T-cell (primary cell): ENCODE measurements around the gene FABP3. TPM values are rescaled to one million over a fixed set of nuclear protein-coding genes. Genes with fewer than 3 reads are reported as not detected.
"Not testable (repeated sequence)": the region's sequence is repeated elsewhere in the genome, so short reads cannot be mapped to it uniquely, and the experiment has no call there.

Source experiments
- ATAC-seq, 4 experiments: fragments of 200-7000 bp in 3 of 4; fragments of 150-1000 bp in 1 of 4; cut with Tn5 transposase; replicated peaks in 1 of 4; 1 replicate in 3 of 4; 2 replicates in 1 of 4; pipeline ENCODE4 v1.10.0; 2021; ENCODE audit warnings: moderate library complexity in 3 of 4, mild to moderate bottlenecking in 2 of 4, moderate number of reproducible peaks in 1 of 4
- CTCF ChIA-PET, 2 donors: fragments of 300-600 bp; sonication (Branson Sonifier 250); formaldehyde crosslinking; loops; one replicate each; lab custom pipeline; 2022; ENCODE audit warnings: antibody characterized with exemption in 2 of 2; lab: Charles Lee
- POLR2A ChIA-PET, 2 donors: fragments of 300-600 bp; sonication (Branson Sonifier 250); formaldehyde crosslinking; loops; one replicate each; lab custom pipeline; 2022; ENCODE audit warnings: antibody characterized with exemption in 2 of 2; lab: Charles Lee
- DNase-seq, 35 experiments: peaks; one replicate each; pipeline versions ENCODE4 v3.0.0 to v3.0.0-alpha.2; 2013 to 2023
- H3K27ac ChIP-seq: one replicate; pipeline ENCODE4 v1.5.1; 2013; ENCODE audit warnings: low read length
- H3K27me3 ChIP-seq, 2 experiments: replicated peaks in 1 of 2; 1 replicate in 1 of 2; 2 replicates in 1 of 2; pipeline versions ENCODE4 v1.6.1 to v1.7.0; 2013; ENCODE audit warnings: low read length in 1 of 2, mixed read lengths in 1 of 2; ENCODE audit not compliant: control insufficient read depth in 2 of 2, insufficient read depth in 2 of 2; ENCODE audit errors: extremely low read depth in 1 of 2
- H3K36me3 ChIP-seq, 2 donors: 1 replicate in 1 of 2; 2 replicates in 1 of 2; pipeline versions ENCODE4 v1.6.1 to v1.7.0; 2013; ENCODE audit warnings: low read length in 1 of 2; ENCODE audit not compliant: control insufficient read depth in 2 of 2, insufficient read depth in 1 of 2; ENCODE audit errors: extremely low read depth in 1 of 2
- H3K4me1 ChIP-seq, 2 experiments: 1 replicate in 1 of 2; 2 replicates in 1 of 2; pipeline versions ENCODE4 v1.6.1 to v1.7.0; 2013; ENCODE audit warnings: low read length in 2 of 2, mixed read lengths in 1 of 2; ENCODE audit not compliant: insufficient read depth in 2 of 2, control insufficient read depth in 1 of 2; ENCODE audit errors: extremely low read depth in 1 of 2
- H3K4me3 ChIP-seq, 2 donors: 1 replicate in 1 of 2; 2 replicates in 1 of 2; pipeline versions ENCODE4 v1.5.1 to v1.7.0; 2013; ENCODE audit warnings: mild to moderate bottlenecking in 2 of 2, low read length in 1 of 2, moderate library complexity in 1 of 2; ENCODE audit not compliant: control insufficient read depth in 1 of 2; ENCODE audit errors: extremely low read depth in 1 of 2
- H3K9me3 ChIP-seq: 2 replicates; pipeline ENCODE4 v1.7.0; 2013
- H3K27ac Mint-ChIP-seq, 2 donors: one replicate each; pipeline ENCODE4 v1.8.0; 2020 to 2021; ENCODE audit warnings: mild to moderate bottlenecking in 2 of 2, mixed read lengths in 2 of 2
- H3K27me3 Mint-ChIP-seq, 2 donors: one replicate each; pipeline ENCODE4 v1.8.0; 2021 to 2022; ENCODE audit warnings: mixed read lengths in 2 of 2
- H3K36me3 Mint-ChIP-seq: one replicate; pipeline ENCODE4 v1.8.0; 2021; ENCODE audit warnings: mixed read lengths
- H3K4me1 Mint-ChIP-seq, 3 donors: one replicate each; pipeline ENCODE4 v1.8.0; 2020 to 2022; ENCODE audit warnings: mixed read lengths in 3 of 3, mild to moderate bottlenecking in 1 of 3
- H3K4me3 Mint-ChIP-seq, 3 donors: one replicate each; pipeline ENCODE4 v1.8.0; 2020 to 2022; ENCODE audit warnings: mild to moderate bottlenecking in 3 of 3, mixed read lengths in 3 of 3, moderate library complexity in 3 of 3
- H3K9me3 Mint-ChIP-seq, 3 donors: one replicate each; pipeline ENCODE4 v1.8.0; 2020 to 2022; ENCODE audit warnings: mixed read lengths in 3 of 3
- WGBS: methylation state at CpG from one replicate; pipeline ENCODE4 v1.1.5; 2013; ENCODE audit warnings: missing lambda C conversion rate; ENCODE audit not compliant: insufficient coverage; 5-methylcytosine and 5-hydroxymethylcytosine counted together
- total RNA-seq, 35 experiments: library from RNA in 6 of 35; stranded (reverse) in 6 of 35; fragments of 120-200 nt in 1 of 35; gene quantifications; one replicate each; pipeline versions ENCODE4 v1.2.1 to v1.2.4 and lab custom pipeline; 2013 to 2026

Gene FABP3
- total RNA-seq, 5 donors from 2014 or later (not counting 1 experiment from before 2014, with no cell fraction given), result 0.53 TPM; not detected in 4

GRCh38 chr1:31393463-31393862 lies 20.6 kb upstream of the FABP3 start:
- no peaks in the 10 kb centered on the region for H3K9me3 Mint-ChIP-seq
- H3K27ac ChIP-seq, result no peak overlapping the region
- CTCF ChIA-PET, result interaction anchor here in 1 of 2 donors (0.7 kb wide), 1 partner anchor 24 kb away, joined by 4 read pairs; no protein-coding TSS in a partner anchor
- no peaks in the 10 kb centered on the region for H3K36me3 ChIP-seq
- no peak overlapping the region for H3K4me3 Mint-ChIP-seq
- DNase-seq, result no peak
- H3K9me3 ChIP-seq, result no peaks in the 10 kb centered on the region
- no peak for ATAC-seq
- H3K4me1 Mint-ChIP-seq, result peaks cover 10 to 12% (median 12%) of the 10 kb centered on the region in 3 donors
- H3K36me3 Mint-ChIP-seq, result no peaks in the 10 kb centered on the region
- H3K27me3 ChIP-seq, result peaks cover 0 to 6% of the 10 kb centered on the region in 2 experiments
- POLR2A ChIA-PET, result no interaction called here
- peaks cover 2 to 10% of the 10 kb centered on the region in 2 experiments for H3K4me1 ChIP-seq
- no peak overlapping the region for H3K27ac Mint-ChIP-seq
- H3K27me3 Mint-ChIP-seq, result peaks cover 4 to 5% of the 10 kb centered on the region in 2 donors
- H3K4me3 ChIP-seq, result no peak overlapping the region

- Mint-ChIP-seq H3K27ac (no peak overlapping the region), H3K36me3 (no peaks in the 10 kb centered on the region), H3K4me1 (peaks cover 9% of the 10 kb centered on the region in 3 donors), H3K9me3 (no peaks in the 10 kb centered on the region), H3K4me3 (no peak overlapping the region), H3K27me3 (peaks cover 20 to 21% of the 10 kb centered on the region in 2 donors)
- ChIA-PET CTCF (no interaction called here), POLR2A (no interaction called here)
- ATAC-seq, result no peak
- DNase-seq, result no peak
- Histone ChIP-seq H3K4me3 (no peak overlapping the region), H3K4me1 (peaks cover 2 to 10% of the 10 kb centered on the region in 2 experiments), H3K9me3 (no peaks in the 10 kb centered on the region), H3K36me3 (no peaks in the 10 kb centered on the region), H3K27me3 (peaks cover 0 to 28% of the 10 kb centered on the region in 2 experiments), H3K27ac (no peak overlapping the region)
- 98% methylated on average over 7 of the region's 7 CpGs for WGBS
These were observed 17.2 kb upstream of the FABP3 start for GRCh38 chr1:31390071-31390470.

GRCh38 chr1:31389616-31390015 lies 16.7 kb upstream of the FABP3 start:
- Histone ChIP-seq H3K27ac (no peak overlapping the region), H3K4me3 (no peak overlapping the region), H3K36me3 (no peaks in the 10 kb centered on the region), H3K27me3 (peaks cover 0 to 27% of the 10 kb centered on the region in 2 experiments), H3K4me1 (peaks cover 2 to 5% of the 10 kb centered on the region in 2 experiments), H3K9me3 (no peaks in the 10 kb centered on the region)
- ATAC-seq (no peak), DNase-seq (no peak)
- ChIA-PET POLR2A (no interaction called here), CTCF (no interaction called here)
- H3K4me1 Mint-ChIP-seq, result peaks cover 4 to 5% (median 4%) of the 10 kb centered on the region in 3 donors
- WGBS, result no CpG with 5 or more reads among the region's 7 CpGs
- no peaks in the 10 kb centered on the region for H3K9me3 Mint-ChIP-seq
- peaks cover 21 to 22% of the 10 kb centered on the region in 2 donors for H3K27me3 Mint-ChIP-seq
- no peaks in the 10 kb centered on the region for H3K36me3 Mint-ChIP-seq
- no peak overlapping the region for H3K27ac Mint-ChIP-seq
- H3K4me3 Mint-ChIP-seq, result no peak overlapping the region

GRCh38 chr1:31387612-31388011 lies 14.7 kb upstream of the FABP3 start:
- WGBS, result 69% methylated on average over 9 of the region's 10 CpGs
- CTCF ChIA-PET, result interaction anchor here in 1 of 2 donors (1.3 kb wide), 1 partner anchor 35 kb away, joined by 4 read pairs; no protein-coding TSS in a partner anchor

GRCh38 chr1:31386576-31387243 lies 13.8 kb upstream of the FABP3 start:
- H3K9me3 Mint-ChIP-seq, H3K4me3 Mint-ChIP-seq, H3K27ac ChIP-seq, H3K36me3 ChIP-seq, ATAC-seq, H3K4me1 ChIP-seq, H3K4me3 ChIP-seq, H3K4me1 Mint-ChIP-seq, CTCF ChIA-PET, POLR2A ChIA-PET, DNase-seq, H3K9me3 ChIP-seq, H3K36me3 Mint-ChIP-seq, H3K27ac Mint-ChIP-seq: not testable (repeated sequence)
- H3K27me3 ChIP-seq, result peaks cover 0 to 40% of the 10 kb centered on the region in 2 experiments
- 55% methylated on average over 8 of the region's 8 CpGs for WGBS
- H3K27me3 Mint-ChIP-seq, result peaks cover 39 to 43% of the 10 kb centered on the region in 2 donors

More at GRCh38 chr1:31387612-31388011, 14.7 kb upstream of the FABP3 start:
- ATAC-seq (no peak), DNase-seq (no peak)
- no peaks in the 10 kb centered on the region for H3K9me3 Mint-ChIP-seq
- Histone ChIP-seq H3K27me3 (peaks cover 0 to 40% of the 10 kb centered on the region in 2 experiments), H3K9me3 (no peaks in the 10 kb centered on the region), H3K27ac (no peak overlapping the region), H3K36me3 (no peaks in the 10 kb centered on the region), H3K4me1 (no peaks in the 10 kb centered on the region), H3K4me3 (no peak overlapping the region)
- H3K4me3 Mint-ChIP-seq, result no peak overlapping the region
- H3K27me3 Mint-ChIP-seq, result peaks cover 32 to 34% of the 10 kb centered on the region in 2 donors
- no peaks in the 10 kb centered on the region for H3K4me1 Mint-ChIP-seq
- H3K27ac Mint-ChIP-seq, result no peak overlapping the region
- no peaks in the 10 kb centered on the region for H3K36me3 Mint-ChIP-seq
- POLR2A ChIA-PET, result no interaction called here

- DNase-seq, result no peak
- Mint-ChIP-seq H3K4me1 (no peaks in the 10 kb centered on the region), H3K27me3 (peaks cover 43 to 50% of the 10 kb centered on the region in 2 donors), H3K9me3 (no peaks in the 10 kb centered on the region), H3K36me3 (no peaks in the 10 kb centered on the region), H3K27ac (no peak overlapping the region), H3K4me3 (no peak overlapping the region)
- no peak for ATAC-seq
- Histone ChIP-seq H3K9me3 (no peaks in the 10 kb centered on the region), H3K27ac (no peak overlapping the region), H3K4me3 (no peak overlapping the region), H3K4me1 (no peaks in the 10 kb centered on the region), H3K27me3 (peaks cover 0 to 47% of the 10 kb centered on the region in 2 experiments), H3K36me3 (no peaks in the 10 kb centered on the region)
- CTCF ChIA-PET, result no interaction called here
- WGBS, result no CpG with 5 or more reads among the region's 1 CpG
- POLR2A ChIA-PET, result no interaction called here
These were observed 11.1 kb upstream of the FABP3 start for GRCh38 chr1:31383967-31384366.
